Smooth muscle cell (in vitro differentiated cells): Measurements from ENCODE around the gene ZC3H11A. TPM values are rescaled to one million over a fixed set of nuclear protein-coding genes. Genes with fewer than 3 reads are reported as not detected.

Source experiments
- DNase-seq: peaks from one replicate; lab custom pipeline; 2025; ENCODE audit not compliant: unreplicated experiment; lab: John Stamatoyannopoulos, UW
- H2AFZ ChIP-seq: fragments of 200-600 bp; sonication (generic); 2 replicates; pipeline ENCODE4 v1.6.0; 2016; ENCODE audit warnings: antibody characterized with exemption, low read depth, mild to moderate bottlenecking
- H3F3A ChIP-seq: fragments of 200-600 bp; sonication (generic); 2 replicates; pipeline ENCODE4 v1.6.0; 2017; ENCODE audit warnings: antibody characterized with exemption, low read depth
- H3K27ac ChIP-seq: fragments of 200-600 bp; sonication (generic); 2 replicates; pipeline ENCODE4 v1.5.1; 2016; ENCODE audit warnings: low read depth, mild to moderate bottlenecking
- H3K27me3 ChIP-seq: fragments of 200-600 bp; sonication (generic); 2 replicates; pipeline ENCODE4 v1.6.1; 2016; ENCODE audit warnings: low read depth, mild to moderate bottlenecking
- H3K36me3 ChIP-seq: fragments of 200-600 bp; sonication (generic); 2 replicates; pipeline ENCODE4 v1.5.1; 2016; ENCODE audit warnings: low read depth
- H3K4me1 ChIP-seq: fragments of 200-600 bp; sonication (generic); 2 replicates; pipeline ENCODE4 v1.5.1; 2016; ENCODE audit warnings: low read depth
- H3K4me2 ChIP-seq: fragments of 200-600 bp; sonication (generic); 2 replicates; pipeline ENCODE4 v1.6.0; 2016; ENCODE audit warnings: mild to moderate bottlenecking
- H3K4me3 ChIP-seq: fragments of 200-600 bp; sonication (generic); 2 replicates; pipeline ENCODE4 v1.5.1; 2016; ENCODE audit warnings: mild to moderate bottlenecking
- H3K79me2 ChIP-seq: fragments of 200-600 bp; sonication (generic); 2 replicates; pipeline ENCODE4 v1.6.0; 2016; ENCODE audit warnings: low read depth, mild to moderate bottlenecking
- H3K9ac ChIP-seq: fragments of 200-600 bp; sonication (generic); 2 replicates; pipeline ENCODE4 v1.6.0; 2016; ENCODE audit warnings: low read depth
- H3K9me3 ChIP-seq: fragments of 200-600 bp; sonication (generic); replicated peaks from 2 replicates; pipeline ENCODE4 v1.5.1; 2016; ENCODE audit warnings: low read depth
- H4K20me1 ChIP-seq: fragments of 200-600 bp; sonication (generic); 2 replicates; pipeline ENCODE4 v1.6.0; 2016; ENCODE audit warnings: low read depth
- CTCF ChIP-seq: fragments of 200-600 bp; sonication (generic); IDR thresholded peaks from 2 replicates; pipeline ENCODE4 v1.5.1; 2017; ENCODE audit warnings: borderline replicate concordance, mild to moderate bottlenecking, antibody characterized with exemption; ENCODE audit not compliant: insufficient read depth, poor library complexity, severe bottlenecking
- WGBS: methylation state at CpG from one replicate; pipeline ENCODE4 v1.1.7; 2016; ENCODE audit warnings: low lambda C conversion rate; 5-methylcytosine and 5-hydroxymethylcytosine counted together
- polyA plus RNA-seq: library from polyadenylated mRNA; unstranded; fragments of >200 nt; fragmentation: Nextera tagmentation; extraction: Ambion mirVana; gene quantifications from 2 replicates; pipeline ENCODE4 v1.2.1, GENCODE V29; 2016
- total RNA-seq: library from RNA; depleted of rRNA; stranded (reverse); fragments of >200 nt; gene quantifications from 2 replicates; pipeline ENCODE4 v1.2.3, GENCODE V29; 2014

The ZC3H11A gene
- total and polyA plus RNA-seq, 2 experiments from 2014 or later: 28.4 to 140 TPM

- peaks cover 79% of the 10 kb centered on the region for H4K20me1 ChIP-seq
- H3K4me1 ChIP-seq: no peaks in the 10 kb centered on the region
- no peak overlapping the region for H3K27ac ChIP-seq
- H3K27me3 ChIP-seq: no peaks in the 10 kb centered on the region
- H3F3A ChIP-seq: peaks cover 4% of the 10 kb centered on the region
- H3K4me3 ChIP-seq: no peak overlapping the region
- H3K79me2 ChIP-seq: peaks cover 43% of the 10 kb centered on the region
- 97% methylated on average over 3 of the region's 3 CpGs for WGBS
- H2AFZ ChIP-seq: no peak overlapping the region
- no peak for DNase-seq
- H3K9ac ChIP-seq: no peak overlapping the region
- H3K9me3 ChIP-seq: no peaks in the 10 kb centered on the region
- H3K36me3 ChIP-seq: peaks cover 68% of the 10 kb centered on the region
- TF ChIP-seq CTCF: no peak
- H3K4me2 ChIP-seq: no peak overlapping the region
Observed at GRCh38 chr1:203835476-203835875, 40.1 kb downstream of the ZC3H11A start.

- Histone ChIP-seq H3K9ac (no peak overlapping the region), H2AFZ (no peak overlapping the region), H3K27me3 (no peaks in the 10 kb centered on the region), H3K4me2 (no peak overlapping the region), H3K4me1 (no peaks in the 10 kb centered on the region), H3K4me3 (no peak overlapping the region), H3K9me3 (no peaks in the 10 kb centered on the region), H3K27ac (no peak overlapping the region), H3K79me2 (peaks cover 52% of the 10 kb centered on the region), H3F3A (peaks cover 4% of the 10 kb centered on the region), H4K20me1 (peaks cover 73% of the 10 kb centered on the region), H3K36me3 (peaks cover 65% of the 10 kb centered on the region)
- no peak for TF ChIP-seq CTCF
- WGBS: 94% methylated on average over 5 of the region's 5 CpGs
- no peak for DNase-seq
Observed at GRCh38 chr1:203839081-203839480, 43.7 kb downstream of the ZC3H11A start.

DNA sequence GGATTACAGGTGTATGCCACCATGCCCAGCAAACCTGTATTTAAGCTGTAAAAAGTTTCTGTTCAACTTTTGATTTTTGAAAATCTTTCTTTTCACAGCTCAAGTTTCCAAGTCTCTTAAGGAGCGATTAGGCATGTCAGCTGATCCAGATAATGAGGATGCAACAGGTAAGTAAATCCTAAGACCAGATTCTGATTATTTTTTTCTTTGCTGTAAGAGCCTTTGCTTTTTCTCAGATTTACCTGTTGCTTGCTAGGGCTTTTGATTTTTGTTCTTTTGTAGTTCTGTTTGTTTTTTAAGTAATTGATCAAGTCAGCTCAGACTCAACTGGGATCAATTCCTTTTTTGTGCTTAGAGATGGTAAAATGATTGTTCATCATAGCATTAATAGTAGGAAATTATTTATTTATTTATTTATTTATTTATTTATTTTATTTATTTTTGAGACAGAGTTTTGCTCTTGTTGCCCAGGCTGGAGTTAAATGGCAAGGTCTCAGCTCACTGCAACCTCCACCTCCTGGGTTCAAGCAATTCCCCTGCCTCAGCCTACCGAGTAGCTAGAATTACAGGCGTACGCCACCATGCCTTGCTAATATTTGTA is 44.9 kb downstream of the ZC3H11A start:
- DNase-seq: no peak
- Histone ChIP-seq H2AFZ (no peak overlapping the region), H3K27ac (no peak overlapping the region), H3K9me3 (no peaks in the 10 kb centered on the region), H3F3A (peaks cover 7% of the 10 kb centered on the region), H3K27me3 (no peaks in the 10 kb centered on the region), H3K9ac (no peak overlapping the region), H3K79me2 (peaks cover 51% of the 10 kb centered on the region), H3K4me3 (no peak overlapping the region), H4K20me1 (peaks cover 75% of the 10 kb centered on the region), H3K4me2 (no peak overlapping the region), H3K36me3 (peaks cover 62% of the 10 kb centered on the region), H3K4me1 (no peaks in the 10 kb centered on the region)
- no peak for TF ChIP-seq CTCF
- WGBS: 100% methylated on average over 4 of the region's 4 CpGs

DNA sequence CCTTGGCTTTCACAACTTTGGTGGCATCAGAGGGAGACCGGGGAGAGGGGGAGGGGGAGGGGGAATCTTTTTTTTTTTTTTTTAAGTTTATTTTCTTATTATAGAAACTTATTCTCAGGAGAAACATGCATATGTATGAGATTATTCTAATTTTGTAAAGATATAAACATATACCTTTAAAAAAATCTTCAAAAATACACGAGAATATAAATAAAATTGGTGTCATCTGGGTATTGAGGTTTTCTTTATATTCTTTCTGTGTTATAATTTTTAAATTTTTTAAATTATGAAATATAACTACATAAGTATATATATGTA is 47.1 kb downstream of the ZC3H11A start:
- Histone ChIP-seq H3K27ac (no peak overlapping the region), H2AFZ (no peak overlapping the region), H3K4me2 (no peak overlapping the region), H4K20me1 (peaks cover 75% of the 10 kb centered on the region), H3K9me3 (no peaks in the 10 kb centered on the region), H3F3A (peaks cover 10% of the 10 kb centered on the region), H3K4me3 (no peak overlapping the region), H3K36me3 (peaks cover 55% of the 10 kb centered on the region), H3K79me2 (peaks cover 44% of the 10 kb centered on the region), H3K27me3 (no peaks in the 10 kb centered on the region), H3K9ac (no peak overlapping the region), H3K4me1 (no peaks in the 10 kb centered on the region)
- DNase-seq: no peak
- TF ChIP-seq CTCF: no peak
- 98% methylated on average over 1 of the region's 2 CpGs for WGBS
